Measurements from ENCODE around the gene CLDN24.

GRCh38 chr4:183306811-183307210, 15.4 kb downstream of the CLDN24 start:
- TF ChIP-seq CTCF (IDR thresholded peaks at IDR 0.05; ENCODE audit: insufficient read depth, low read length, poor library complexity, severe bottlenecking) = no peak
- TF ChIP-seq EZH2phosphoT487 (conservative IDR thresholded peaks at IDR 0.05; ENCODE audit: low read length) = no peak

Measured in SU-DHL-6 (cell line).